HG02571 (cell line): ENCODE results near the gene JAKMIP3.

ENCODE experiments used
- ATAC-seq: cut with Tn5 transposase; IDR thresholded peaks from one replicate; pipeline ENCODE4 v1.9.1; 2021; ENCODE audit warnings: mild to moderate bottlenecking, moderate library complexity; ENCODE audit not compliant: unreplicated experiment

Gene JAKMIP3

GRCh38 chr10:132043861-132044695, 21.7 kb upstream of the JAKMIP3 start:
- no peak for ATAC-seq

- no peak for ATAC-seq
Measured at GRCh38 chr10:132044803-132045202, 20.9 kb upstream of the JAKMIP3 start.

DNA sequence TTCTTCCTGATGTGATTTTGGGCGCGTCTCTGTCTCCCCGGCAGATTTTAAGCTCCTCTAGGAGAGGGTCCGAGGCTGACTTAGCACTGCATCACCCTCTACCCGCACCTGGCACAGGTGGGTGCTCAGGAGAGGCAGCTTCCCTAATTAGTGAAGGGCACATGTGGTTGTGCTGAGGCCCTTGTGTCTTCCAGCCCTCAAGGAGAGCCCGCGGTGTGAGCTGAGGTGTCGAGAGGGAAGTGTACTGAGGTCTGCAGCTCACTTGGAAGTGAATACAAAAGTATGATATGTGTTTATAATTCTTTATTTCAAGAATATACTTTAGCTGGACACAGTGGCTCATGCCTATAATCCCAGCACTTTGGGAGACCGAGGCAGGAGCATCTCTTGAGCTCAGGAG, 20.4 kb upstream of the JAKMIP3 start:
- no peak for ATAC-seq

- no peak for ATAC-seq
Measured at GRCh38 chr10:132047575-132048293, 18.0 kb upstream of the JAKMIP3 start.

DNA sequence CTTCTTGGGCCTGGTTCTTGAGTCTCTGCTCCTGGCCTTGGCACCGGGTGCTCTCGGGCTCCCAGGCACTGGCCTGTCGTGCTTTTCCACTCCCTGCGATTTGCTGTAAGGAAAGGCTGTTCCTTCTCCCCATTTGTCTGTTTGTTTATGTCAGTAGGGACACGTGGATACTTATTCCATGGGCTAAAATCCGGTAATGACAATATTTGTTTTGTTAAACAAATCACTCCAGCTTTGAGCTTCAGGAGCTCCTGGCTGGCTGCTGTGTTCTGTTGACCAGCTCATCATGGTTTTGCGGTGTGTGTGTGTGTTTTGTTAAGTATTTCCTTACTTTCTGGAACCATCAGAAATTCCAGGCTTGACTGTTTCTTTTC, 17.5 kb upstream of the JAKMIP3 start:
- ATAC-seq, result no peak

DNA sequence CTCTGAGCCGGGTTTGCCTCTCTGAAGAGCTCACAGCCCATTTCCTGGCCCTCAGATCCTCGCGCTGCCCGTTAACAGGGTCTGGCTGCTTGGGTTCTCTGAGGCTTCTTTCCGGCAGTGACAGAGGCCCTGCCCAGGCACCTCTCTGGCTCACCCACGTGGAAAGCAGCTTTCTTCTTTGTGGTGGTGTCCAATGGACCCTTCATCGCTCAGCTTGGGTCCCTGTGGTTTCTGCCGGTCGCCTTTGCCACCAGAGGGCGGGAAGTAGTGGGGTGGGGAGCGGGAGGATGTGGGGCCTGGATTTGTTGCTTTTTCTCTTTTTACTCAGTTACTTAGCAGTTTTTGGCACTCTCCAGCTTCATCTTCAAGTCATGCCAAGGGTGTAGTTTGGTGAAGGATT, 15.6 kb upstream of the JAKMIP3 start:
- ATAC-seq, result no peak

- ATAC-seq, result no peak
Measured at GRCh38 chr10:132052124-132052523, 13.6 kb upstream of the JAKMIP3 start.

DNA sequence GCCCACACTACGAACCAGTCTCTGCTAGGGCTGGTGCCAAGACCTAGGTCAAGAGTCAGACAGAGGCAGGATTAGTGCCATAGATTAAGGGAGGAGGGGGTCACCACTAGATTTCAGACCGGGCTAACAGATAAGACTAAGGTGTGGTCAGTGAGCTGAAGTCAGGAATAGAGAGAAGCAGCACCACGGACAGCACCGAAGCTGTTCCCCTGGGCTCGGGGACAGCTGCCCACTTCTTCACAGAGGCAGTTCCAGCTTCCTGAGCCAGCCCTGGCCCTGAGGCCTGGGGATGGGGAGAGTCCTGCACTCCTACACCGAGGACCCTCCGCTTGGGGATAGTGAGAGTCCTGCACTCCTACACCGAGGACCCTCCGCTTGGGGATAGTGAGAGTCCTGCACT, 11.2 kb upstream of the JAKMIP3 start:
- no peak for ATAC-seq

DNA sequence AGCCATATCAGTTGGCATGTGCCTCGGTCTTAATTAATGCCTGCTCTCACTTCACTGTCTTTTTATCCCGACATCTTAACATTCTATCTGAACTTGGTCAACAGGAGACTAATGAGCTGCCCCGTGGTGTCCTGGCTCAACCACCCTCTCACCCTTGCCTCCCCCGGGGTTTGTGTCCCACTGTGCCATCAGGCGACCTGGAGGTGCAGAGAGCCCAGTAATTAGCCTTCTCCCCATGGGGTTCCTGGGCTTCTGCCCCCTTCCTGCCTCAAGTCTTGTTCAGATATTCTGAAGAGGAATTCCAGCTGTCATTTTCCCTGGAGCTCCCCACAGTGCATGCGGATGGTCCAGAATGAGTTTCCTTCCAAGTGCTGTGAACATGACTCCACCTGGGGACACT, 10.1 kb upstream of the JAKMIP3 start:
- no peak for ATAC-seq

DNA sequence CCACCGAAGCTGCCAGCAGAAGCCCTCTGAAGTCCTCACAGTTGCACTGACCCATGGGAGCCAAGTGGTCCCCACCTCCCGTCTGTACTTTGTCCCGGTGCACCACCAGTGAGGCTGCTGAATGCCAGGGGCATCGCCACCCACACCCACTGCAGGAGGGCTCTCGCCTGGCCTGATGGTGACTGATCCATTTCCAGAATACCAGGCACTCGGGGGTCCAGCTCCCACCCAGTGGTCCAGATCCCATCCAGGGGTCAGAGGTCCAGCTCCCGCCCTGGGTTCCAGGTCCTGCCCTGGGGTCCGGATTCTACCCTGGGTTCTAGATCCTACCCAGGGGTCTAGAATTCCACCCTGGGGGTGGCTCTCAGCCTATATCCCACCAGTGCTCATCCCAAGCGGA, 9.1 kb upstream of the JAKMIP3 start:
- no peak for ATAC-seq

GRCh38 chr10:132057191-132057681, 8.5 kb upstream of the JAKMIP3 start:
- ATAC-seq, result no peak

GRCh38 chr10:132058111-132058745, 7.5 kb upstream of the JAKMIP3 start:
- ATAC-seq, result no peak

DNA sequence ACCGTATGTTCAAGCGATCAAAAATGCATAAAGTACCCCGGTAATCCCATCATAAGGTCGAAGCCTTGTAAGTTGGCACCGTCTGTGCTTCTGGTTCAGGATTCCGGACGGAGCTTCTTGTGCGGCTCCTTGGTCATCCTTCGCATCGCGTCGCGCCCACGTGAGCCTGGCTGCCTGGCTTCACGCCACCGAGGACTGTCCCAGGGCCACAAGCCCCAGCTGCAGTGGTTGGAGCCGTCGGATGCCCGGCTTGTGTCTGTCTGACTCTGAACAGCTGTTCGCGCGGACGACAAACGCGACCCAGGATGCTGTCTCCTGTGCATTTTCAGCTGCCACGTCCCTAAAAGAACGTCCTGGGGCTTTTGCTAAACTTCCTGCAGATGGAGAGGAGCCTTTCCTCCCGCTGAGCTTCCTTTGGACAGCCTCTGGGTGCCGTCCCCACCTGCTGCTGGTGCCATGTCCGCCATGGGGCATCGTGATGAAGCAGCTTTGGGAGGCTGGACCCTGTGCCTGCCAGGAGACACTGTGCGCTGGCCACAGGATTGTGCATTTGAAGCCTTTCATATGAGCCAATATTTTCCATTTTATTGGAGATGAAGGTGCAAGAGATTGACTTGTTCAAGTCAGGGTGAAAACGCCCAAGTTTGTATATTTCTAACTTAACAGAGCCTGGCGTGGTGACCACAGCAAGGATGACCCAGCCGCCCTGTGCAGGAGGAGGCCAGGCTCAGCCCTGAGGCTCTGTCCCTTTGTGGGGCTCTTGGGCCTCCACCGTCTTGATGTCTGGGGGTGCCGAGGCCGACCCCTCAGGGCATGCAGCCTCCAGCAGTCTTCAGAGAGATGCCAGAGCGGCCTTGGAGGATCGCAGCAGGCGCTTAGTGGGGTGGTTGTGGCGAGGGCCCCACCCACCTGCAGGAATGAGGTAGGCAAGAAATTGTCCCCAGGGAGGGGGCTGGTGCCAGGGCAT, 6.7 kb upstream of the JAKMIP3 start:
- no peak for ATAC-seq

DNA sequence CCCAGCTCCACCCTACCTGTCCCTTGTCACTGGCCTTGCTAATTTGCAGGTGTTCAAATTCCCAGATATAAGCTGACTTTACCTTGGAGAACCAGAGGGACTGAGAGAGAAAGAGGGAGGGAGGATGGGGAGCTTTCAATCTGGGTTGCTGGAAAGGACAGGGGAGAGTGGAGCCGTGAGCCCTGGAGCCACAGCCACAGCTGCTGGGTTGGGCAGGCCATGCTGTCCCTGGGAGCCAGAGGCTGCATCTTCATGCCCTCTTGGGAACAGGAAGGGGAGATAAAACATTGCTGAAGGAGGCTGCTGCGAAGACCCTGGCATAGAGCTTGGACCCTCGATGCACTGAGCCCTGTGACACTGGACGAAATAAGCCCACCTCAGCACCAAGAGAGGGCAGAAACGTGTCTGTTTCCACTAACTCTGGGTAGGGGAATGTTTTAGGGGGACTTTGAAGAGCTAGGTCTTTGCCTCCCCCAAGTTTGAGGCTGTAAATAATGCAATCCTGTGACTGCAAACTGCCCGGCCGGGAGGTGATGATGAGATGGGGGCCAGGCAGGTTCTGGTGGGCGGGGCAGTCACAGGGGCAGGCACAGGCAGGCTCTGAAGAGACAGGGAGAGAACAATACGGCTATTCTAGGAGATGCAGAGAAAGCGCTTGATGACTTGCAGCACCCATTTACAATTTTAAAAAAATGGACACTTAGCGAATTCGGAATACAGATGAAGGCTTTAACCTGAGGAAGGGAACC, 5.8 kb upstream of the JAKMIP3 start:
- no peak for ATAC-seq

DNA sequence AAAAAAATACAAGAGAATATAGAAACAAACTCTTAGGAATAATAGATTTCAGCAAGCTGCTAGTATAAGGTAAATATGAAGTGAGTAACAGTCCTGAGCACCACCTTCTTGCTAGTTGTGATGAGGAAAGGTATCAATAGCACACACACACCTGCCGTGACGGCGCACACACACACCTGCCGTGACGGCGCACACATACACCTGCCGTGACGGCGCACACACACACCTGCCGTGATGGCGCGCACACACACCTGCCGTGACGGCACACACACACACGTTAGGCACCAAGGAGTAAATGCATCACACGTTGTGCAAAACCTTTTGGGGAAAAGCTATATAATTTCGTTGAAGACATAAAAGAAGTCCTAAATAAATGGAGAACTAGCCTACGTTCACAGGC, 4.7 kb upstream of the JAKMIP3 start:
- no peak for ATAC-seq

DNA sequence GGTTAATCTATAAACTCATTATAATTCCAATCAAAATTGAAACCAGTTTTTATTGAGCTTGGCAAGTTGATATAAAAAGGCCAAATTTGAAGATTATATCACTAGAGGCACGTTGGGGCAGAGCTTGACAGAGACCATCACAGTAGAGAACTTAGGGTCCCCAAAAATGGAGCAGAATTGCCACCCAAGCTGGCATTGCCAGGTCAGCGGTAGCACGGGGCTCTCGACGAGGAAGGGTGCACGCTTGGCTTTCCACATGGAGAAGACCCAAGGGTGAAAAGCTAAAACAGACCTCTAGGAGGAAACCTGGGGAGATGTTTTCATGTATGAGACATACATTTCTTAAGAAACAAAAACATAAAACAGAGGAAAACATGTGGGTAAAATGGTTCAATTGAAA, 4.3 kb upstream of the JAKMIP3 start:
- ATAC-seq, result no peak

- no peak for ATAC-seq
Measured at GRCh38 chr10:132062116-132062515, 3.6 kb upstream of the JAKMIP3 start.

DNA sequence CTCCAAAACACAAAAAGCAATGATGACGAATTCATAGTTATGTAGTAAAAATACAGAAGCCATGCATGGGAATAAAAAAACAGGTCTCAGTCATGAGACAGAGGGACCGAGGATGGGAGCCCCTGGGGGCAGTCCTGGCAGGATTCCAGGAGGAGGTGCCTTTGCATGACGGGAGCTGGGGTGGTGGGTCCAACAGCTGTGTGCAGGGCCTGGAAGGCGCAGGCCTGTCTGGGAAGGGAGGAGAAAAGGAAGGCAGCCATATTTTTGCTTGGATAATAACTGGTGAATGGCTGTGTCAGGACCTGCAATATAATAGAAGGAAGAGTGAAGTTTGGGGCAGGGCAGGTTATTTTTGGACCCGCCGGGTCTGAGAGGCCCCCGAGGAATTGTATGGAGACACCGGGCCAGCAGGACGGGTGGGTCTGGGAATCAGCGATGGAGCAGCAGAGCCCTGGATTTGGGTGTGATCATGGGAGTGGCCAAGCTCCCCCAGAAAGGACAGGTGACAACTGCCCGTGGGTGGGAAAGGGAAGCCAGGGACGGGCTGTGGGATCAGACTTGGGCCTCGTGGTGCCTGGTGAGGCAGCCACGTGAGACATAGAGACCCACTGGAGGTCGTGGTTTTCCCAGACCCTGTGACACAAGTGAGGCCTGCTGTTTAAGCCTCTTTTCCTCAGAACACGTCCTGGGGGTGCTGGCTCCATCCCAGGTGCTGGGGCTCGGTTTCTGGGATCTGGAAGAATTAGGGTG, 2.9 kb upstream of the JAKMIP3 start:
- no peak for ATAC-seq

GRCh38 chr10:132063432-132063831, 2.3 kb upstream of the JAKMIP3 start:
- ATAC-seq, result no peak
